Measurements from ENCODE around the gene MTMR11.
A peak's percentile ranks its signal among the peaks of the same experiment; 100 is the strongest.
"Not testable (repeated sequence)": the region's sequence is repeated elsewhere in the genome, so short reads cannot be mapped to it uniquely, and the experiment has no call there.

The MTMR11 gene

GRCh38 chr1:149888999-149889289 is 47.7 kb downstream of the MTMR11 start:
- Histone ChIP-seq H3F3A (ENCODE audit: insufficient read depth, low read length) (peaks cover 53% of the 10 kb centered on the region), H3K9ac (ENCODE audit: low read length) (peak overlapping the region; percentile 86)
- no peak for DNase-seq

GRCh38 chr1:149888247-149888998 is 48.3 kb downstream of the MTMR11 start:
- H3K4me3 ChIP-seq (ENCODE audit: low read length), result peak overlapping the region; percentile 64
- H3K9me2 ChIP-seq (replicated peaks; ENCODE audit: insufficient read depth, low read length), result no peaks in the 10 kb centered on the region
- DNase-seq, result peak; percentile 98
- H3K36me3 ChIP-seq (replicated peaks; ENCODE audit: insufficient read depth, low read length), result no peaks in the 10 kb centered on the region
- peaks cover 16% of the 10 kb centered on the region for H3K4me1 ChIP-seq (ENCODE audit: low read length)
- H3K27me3 ChIP-seq (replicated peaks; ENCODE audit: insufficient read depth, low read length), result no peaks in the 10 kb centered on the region
- peak overlapping the region; percentile 54 for H2AFZ ChIP-seq (ENCODE audit: low read length)
- H3K9me3 ChIP-seq (replicated peaks; ENCODE audit: insufficient read depth, low read length), result no peaks in the 10 kb centered on the region
- H3K27ac ChIP-seq (ENCODE audit: low read length), result peak overlapping the region; percentile 92
- peaks cover 55% of the 10 kb centered on the region for H3F3A ChIP-seq (ENCODE audit: insufficient read depth, low read length)
- TF ChIP-seq EZH2 (optimal IDR thresholded peaks at IDR 0.05; ENCODE audit: low read depth, low read length) (no peak), CTCF (IDR thresholded peaks at IDR 0.05; ENCODE audit: low read length) (peak; percentile 83), EZH2phosphoT487 (IDR thresholded peaks at IDR 0.05; ENCODE audit: low read length) (no peak)
- no peaks in the 10 kb centered on the region for H4K20me1 ChIP-seq (ENCODE audit: insufficient read depth, low read length)
- peak overlapping the region; percentile 80 for H3K4me2 ChIP-seq (ENCODE audit: low read depth, low read length)
- H3K79me2 ChIP-seq (ENCODE audit: low read length), result no peaks in the 10 kb centered on the region
- peak overlapping the region; percentile 86 for H3K9ac ChIP-seq (ENCODE audit: low read length)

More at GRCh38 chr1:149888999-149889289, 47.7 kb downstream of the MTMR11 start:
- no peak for TF ChIP-seq EZH2 (optimal IDR thresholded peaks at IDR 0.05; ENCODE audit: low read depth, low read length)
- no peak for TF ChIP-seq EZH2phosphoT487 (IDR thresholded peaks at IDR 0.05; ENCODE audit: low read length)
- TF ChIP-seq CTCF (IDR thresholded peaks at IDR 0.05; ENCODE audit: low read length), result no peak
- Histone ChIP-seq H3K36me3 (replicated peaks; ENCODE audit: insufficient read depth, low read length) (no peaks in the 10 kb centered on the region), H3K9me3 (replicated peaks; ENCODE audit: insufficient read depth, low read length) (no peaks in the 10 kb centered on the region), H4K20me1 (ENCODE audit: insufficient read depth, low read length) (no peaks in the 10 kb centered on the region), H3K79me2 (ENCODE audit: low read length) (no peaks in the 10 kb centered on the region), H3K4me1 (ENCODE audit: low read length) (peaks cover 14% of the 10 kb centered on the region), H3K9me2 (replicated peaks; ENCODE audit: insufficient read depth, low read length) (no peaks in the 10 kb centered on the region), H3K27me3 (replicated peaks; ENCODE audit: insufficient read depth, low read length) (no peaks in the 10 kb centered on the region), H3K4me3 (ENCODE audit: low read length) (peak overlapping the region; percentile 64), H2AFZ (ENCODE audit: low read length) (peak overlapping the region; percentile 54), H3K4me2 (ENCODE audit: low read depth, low read length) (peak overlapping the region; percentile 80), H3K27ac (ENCODE audit: low read length) (peak overlapping the region; percentile 92)

GRCh38 chr1:149887456-149888246 is 49.0 kb downstream of the MTMR11 start:
- no peaks in the 10 kb centered on the region for H3K79me2 ChIP-seq (ENCODE audit: low read length)
- peaks cover 55% of the 10 kb centered on the region for H3F3A ChIP-seq (ENCODE audit: insufficient read depth, low read length)
- peak; percentile 100 for DNase-seq
- H2AFZ ChIP-seq (ENCODE audit: low read length), result no peak overlapping the region
- peak overlapping the region; percentile 80 for H3K4me2 ChIP-seq (ENCODE audit: low read depth, low read length)
- no peaks in the 10 kb centered on the region for H3K27me3 ChIP-seq (replicated peaks; ENCODE audit: insufficient read depth, low read length)
- H3K36me3 ChIP-seq (replicated peaks; ENCODE audit: insufficient read depth, low read length), result no peaks in the 10 kb centered on the region
- peak overlapping the region; percentile 64 for H3K4me3 ChIP-seq (ENCODE audit: low read length)
- H4K20me1 ChIP-seq (ENCODE audit: insufficient read depth, low read length), result no peaks in the 10 kb centered on the region
- H3K9me2 ChIP-seq (replicated peaks; ENCODE audit: insufficient read depth, low read length), result no peaks in the 10 kb centered on the region
- H3K4me1 ChIP-seq (ENCODE audit: low read length), result peaks cover 16% of the 10 kb centered on the region
- H3K27ac ChIP-seq (ENCODE audit: low read length), result peak overlapping the region; percentile 92
- no peaks in the 10 kb centered on the region for H3K9me3 ChIP-seq (replicated peaks; ENCODE audit: insufficient read depth, low read length)
- peak overlapping the region; percentile 86 for H3K9ac ChIP-seq (ENCODE audit: low read length)
- TF ChIP-seq EZH2phosphoT487 (IDR thresholded peaks at IDR 0.05; ENCODE audit: low read length), result no peak
- no peak for TF ChIP-seq EZH2 (optimal IDR thresholded peaks at IDR 0.05; ENCODE audit: low read depth, low read length)

GRCh38 chr1:149887196-149887455 is 49.6 kb downstream of the MTMR11 start:
- not testable (repeated sequence) for H2AFZ ChIP-seq (ENCODE audit: low read length); H3K9me2 ChIP-seq (replicated peaks; ENCODE audit: insufficient read depth, low read length); H3K36me3 ChIP-seq (replicated peaks; ENCODE audit: insufficient read depth, low read length); DNase-seq; H3K27me3 ChIP-seq (replicated peaks; ENCODE audit: insufficient read depth, low read length); H3K9me3 ChIP-seq (replicated peaks; ENCODE audit: insufficient read depth, low read length); H3K79me2 ChIP-seq (ENCODE audit: low read length); H4K20me1 ChIP-seq (ENCODE audit: insufficient read depth, low read length)
- peak overlapping the region; percentile 92 for H3K27ac ChIP-seq (ENCODE audit: low read length)
- peak overlapping the region; percentile 64 for H3K4me3 ChIP-seq (ENCODE audit: low read length)
- H3F3A ChIP-seq (ENCODE audit: insufficient read depth, low read length), result peaks cover 55% of the 10 kb centered on the region
- H3K4me1 ChIP-seq (ENCODE audit: low read length), result peaks cover 16% of the 10 kb centered on the region
- peak overlapping the region; percentile 77 for H3K4me2 ChIP-seq (ENCODE audit: low read depth, low read length)
- H3K9ac ChIP-seq (ENCODE audit: low read length), result peak overlapping the region; percentile 86

Data from MM.1S (cell line).